ENCODE data around the gene ARSI. TPM values are rescaled to one million over a fixed set of nuclear protein-coding genes. Genes with fewer than 3 reads are reported as not detected.

Gene ARSI
- total and polyA plus RNA-seq, 2 of the 4 experiments (the other 2 are of a cell fraction): 14.8 to 15.2 TPM

- no peak for TF ChIP-seq RCOR1 (IDR thresholded peaks at IDR 0.05; ENCODE audit: insufficient replicate concordance, low read length)
- no peak for TF ChIP-seq MAFK (IDR thresholded peaks at IDR 0.05; ENCODE audit: low read depth, low read length)
- no peak for TF ChIP-seq MAZ (IDR thresholded peaks at IDR 0.05; ENCODE audit: borderline replicate concordance, low read depth, low read length)
Measured at GRCh38 chr5:150310246-150310645, 7.5 kb upstream of the ARSI start (continued).

GRCh38 chr5:150309886-150310239 lies 7.2 kb upstream of the ARSI start:
- Histone ChIP-seq H3K36me3 (ENCODE audit: control insufficient read depth, insufficient read depth, low read length) (no peaks in the 10 kb centered on the region), H3K9me1 (ENCODE audit: insufficient read depth, low read length) (peaks cover 19% of the 10 kb centered on the region), H3K14ac (replicated peaks; ENCODE audit: low read depth, low read length) (no peak overlapping the region), H2BK120ac (ENCODE audit: low read depth, low read length) (no peak overlapping the region), H2BK5ac (ENCODE audit: low read depth, low read length, poor library complexity, severe bottlenecking) (no peak overlapping the region), H2AK5ac (ENCODE audit: low read depth, low read length) (no peak overlapping the region; the same call in 1 of the 2 replicates), H2BK20ac (ENCODE audit: low read depth, low read length) (no peak overlapping the region), H3K4me3 (ENCODE audit: insufficient read depth, low read depth, low read length) (no peak overlapping the region), H2AK9ac (replicated peaks; ENCODE audit: low read depth, low read length, poor library complexity) (no peak overlapping the region), H4K8ac (ENCODE audit: low read depth in 2 of 2, low read length in 2 of 2) (no peak overlapping the region), H3K4me1 (ENCODE audit: control insufficient read depth, insufficient read depth, low read length) (peaks cover 19% of the 10 kb centered on the region), H3K27ac (ENCODE audit: insufficient read depth, low read length) (no peak overlapping the region), H3K23ac (ENCODE audit: low read depth, low read length) (no peak overlapping the region), H2BK15ac (ENCODE audit: low read depth, low read length) (peak overlapping the region; percentile 14; the same call in 1 of the 3 replicates), H2AFZ (replicated peaks; ENCODE audit: low read length, poor library complexity) (no peak overlapping the region), H4K5ac (ENCODE audit: low read depth, low read length) (no peak overlapping the region), H4K20me1 (ENCODE audit: insufficient read depth, low read length) (no peaks in the 10 kb centered on the region), H3K4ac (ENCODE audit: low read depth, low read length) (no peak overlapping the region), H3K9ac (ENCODE audit: low read depth, low read length) (no peak overlapping the region), H3K79me1 (ENCODE audit: low read depth in 1 of 2, low read length in 2 of 2) (no peaks in the 10 kb centered on the region), H3K27me3 (ENCODE audit: control insufficient read depth, insufficient read depth, low read length) (no peaks in the 10 kb centered on the region), H3K9me3 (ENCODE audit: control insufficient read depth, insufficient read depth, low read length) (no peaks in the 10 kb centered on the region), H4K91ac (ENCODE audit: insufficient read depth, low read depth, low read length) (no peak overlapping the region), H3K18ac (ENCODE audit: low read depth, low read length) (no peak overlapping the region), H3K56ac (ENCODE audit: extremely low read depth, insufficient read depth, low read length) (no peak overlapping the region), H3K4me2 (ENCODE audit: low read depth, low read length) (no peak overlapping the region)
- POLR2A ChIA-PET (ENCODE audit: unreplicated experiment): interaction anchor here (0.6 kb wide), 1 partner anchor 168 kb away, joined by 10 read pairs; no protein-coding TSS in a partner anchor
- dilution Hi-C loops (cut with HindIII; ENCODE audit: low sequenced_read_pairs, unreplicated experiment): no loop called here
- BruUV-seq (replicated peaks): no TSS peak
- CTCF ChIA-PET: interaction anchor here (0.6 to 1.3 kb wide), 4 partner anchors 9 to 142 kb away, joined by 3 to 5 read pairs (median 4); no protein-coding TSS in a partner anchor
- intact Hi-C loops (cut with micrococcal nuclease): no loop called here
- in situ Hi-C loops (cut with MboI; ENCODE audit: low sequenced_read_pairs): no loop called here
- DNase-seq: no peak
- no CpG with 5 or more reads among the region's 1 CpG for WGBS, 2 experiments (ENCODE audit: extremely low coverage in 2 of 2, insufficient read length in 1 of 2)
- no peak for ATAC-seq (ENCODE audit: low read depth)
- no peak for TF ChIP-seq MAFK (IDR thresholded peaks at IDR 0.05; ENCODE audit: low read depth, low read length)
- no peak for TF ChIP-seq RCOR1 (IDR thresholded peaks at IDR 0.05; ENCODE audit: insufficient replicate concordance, low read length)
- TF ChIP-seq USF2 (IDR thresholded peaks at IDR 0.05; ENCODE audit: low read depth, low read length): no peak
- no peak for TF ChIP-seq ELK1 (IDR thresholded peaks at IDR 0.05; ENCODE audit: borderline replicate concordance, low read depth, low read length)
- TF ChIP-seq CEBPB (IDR thresholded peaks at IDR 0.05; ENCODE audit: low read depth, low read length): no peak
- no peak for TF ChIP-seq SMC3 (IDR thresholded peaks at IDR 0.05; ENCODE audit: low read depth, low read length)
- no peak for TF ChIP-seq CHD1 (IDR thresholded peaks at IDR 0.05; ENCODE audit: low read depth, low read length)
- TF ChIP-seq CTCF (conservative IDR thresholded peaks at IDR 0.05; ENCODE audit: low read depth, low read length): no peak
- TF ChIP-seq NFE2L2 (IDR thresholded peaks at IDR 0.05; ENCODE audit: low read depth, low read length): no peak
- no peak for TF ChIP-seq RAD21 (IDR thresholded peaks at IDR 0.05; ENCODE audit: low read length)
- no peak for TF ChIP-seq FOS (IDR thresholded peaks at IDR 0.05; ENCODE audit: low read depth, low read length)
- no peak for TF ChIP-seq BHLHE40 (IDR thresholded peaks at IDR 0.05; ENCODE audit: low read depth, low read length)
- TF ChIP-seq MXI1 (IDR thresholded peaks at IDR 0.05; ENCODE audit: borderline replicate concordance, low read depth, low read length): no peak
- TF ChIP-seq POLR2A (IDR thresholded peaks at IDR 0.05; ENCODE audit: low read depth, low read length): no peak
